B cell (primary cell): ENCODE measurements around the gene TMCO1. TPM values are rescaled to one million over a fixed set of nuclear protein-coding genes. Genes with fewer than 3 reads are reported as not detected.
"Not testable (repeated sequence)": the region's sequence is repeated elsewhere in the genome, so short reads cannot be mapped to it uniquely, and the experiment has no call there.

Experiments
- ATAC-seq: fragments of 200-7000 bp; cut with Tn5 transposase; one replicate; pipeline ENCODE4 v1.10.0; 2021; ENCODE audit warnings: low read depth, mild to moderate bottlenecking, moderate number of reproducible peaks, moderate library complexity
- CTCF ChIA-PET: fragments of 350-600 bp; sonication (Branson Sonifier 250); formaldehyde crosslinking; loops from one replicate; lab custom pipeline; 2021; ENCODE audit warnings: antibody characterized with exemption, inconsistent platforms; lab: Charles Lee
- POLR2A ChIA-PET: fragments of 350-600 bp; sonication (Branson Sonifier 250); formaldehyde crosslinking; loops from one replicate; lab custom pipeline; 2021; ENCODE audit warnings: antibody characterized with exemption; lab: Charles Lee
- DNase-seq: peaks from one replicate; pipeline ENCODE4 v3.0.0; 2013
- H2AFZ ChIP-seq: 2 replicates; pipeline ENCODE4 v1.6.1; 2012; ENCODE audit warnings: mild to moderate bottlenecking, low read depth, low read length; ENCODE audit not compliant: insufficient read depth, poor library complexity, severe bottlenecking
- H3K27ac ChIP-seq, 2 donors: 1 replicate in 1 of 2; 2 replicates in 1 of 2; pipeline ENCODE4 v1.5.1; 2012 to 2013; ENCODE audit warnings: low read length in 2 of 2, mild to moderate bottlenecking in 2 of 2, moderate library complexity in 1 of 2
- H3K27me3 ChIP-seq, 4 experiments: fragments of 200-600 bp in 1 of 4; sonication (generic) in 1 of 4; replicated peaks in 1 of 4; 1 replicate in 2 of 4; 2 replicates in 2 of 4; pipeline versions ENCODE4 v1.6.1 to v1.7.0; 2013 to 2016; ENCODE audit warnings: low read length in 3 of 4, mild to moderate bottlenecking in 2 of 4, mixed read lengths in 1 of 4, moderate library complexity in 1 of 4; ENCODE audit not compliant: insufficient read depth in 4 of 4, control insufficient read depth in 3 of 4; ENCODE audit errors: control extremely low read depth in 1 of 4
- H3K36me3 ChIP-seq, 2 experiments: replicated peaks in 1 of 2; 1 replicate in 1 of 2; 2 replicates in 1 of 2; pipeline versions ENCODE4 v1.6.1 to v1.7.1; 2013; ENCODE audit warnings: low read length in 1 of 2; ENCODE audit not compliant: insufficient read depth in 2 of 2, control insufficient read depth in 1 of 2; ENCODE audit errors: control extremely low read depth in 1 of 2, extremely low read depth in 1 of 2
- H3K4me1 ChIP-seq, 2 donors: fragments of 200-600 bp in 1 of 2; sonication (generic) in 1 of 2; 1 replicate in 1 of 2; 2 replicates in 1 of 2; pipeline versions ENCODE4 v1.5.1 to v1.6.1; 2013 to 2017; ENCODE audit warnings: low read length in 2 of 2; ENCODE audit not compliant: control insufficient read depth in 2 of 2, insufficient read depth in 2 of 2
- H3K4me2 ChIP-seq: replicated peaks from 2 replicates; pipeline ENCODE3; 2012; ENCODE audit warnings: mild to moderate bottlenecking, low read depth, low read length; ENCODE audit not compliant: poor library complexity, severe bottlenecking
- H3K4me3 ChIP-seq, 5 experiments: fragments of 200-600 bp in 1 of 5; sonication (generic) in 1 of 5; 1 replicate in 3 of 5; 2 replicates in 2 of 5; pipeline versions ENCODE4 v1.5.1 to v1.7.0; 2011 to 2016; ENCODE audit warnings: low read length in 4 of 5, mild to moderate bottlenecking in 4 of 5, low read depth in 2 of 5, control low read depth in 1 of 5, moderate library complexity in 1 of 5; ENCODE audit not compliant: insufficient read depth in 1 of 5; ENCODE audit errors: control extremely low read depth in 1 of 5, extremely low read depth in 1 of 5
- H3K79me2 ChIP-seq: fragments of 200-600 bp; sonication (generic); one replicate; pipeline ENCODE4 v1.6.0; 2016; ENCODE audit warnings: low read length; ENCODE audit not compliant: control insufficient read depth, insufficient read depth
- H3K9ac ChIP-seq: fragments of 200-600 bp; sonication (generic); 2 replicates; pipeline ENCODE4 v1.6.1; 2017; ENCODE audit warnings: mild to moderate bottlenecking, low read length, moderate library complexity
- H3K9me3 ChIP-seq, 3 donors: one replicate each; pipeline versions ENCODE4 v1.6.1 to v1.7.1; 2013; ENCODE audit warnings: low read length in 2 of 3; ENCODE audit not compliant: control insufficient read depth in 2 of 3, insufficient read depth in 1 of 3; ENCODE audit errors: control extremely low read depth in 1 of 3
- H4K20me1 ChIP-seq: 2 replicates; pipeline ENCODE4 v1.6.0; 2012; ENCODE audit warnings: mild to moderate bottlenecking, low read length; ENCODE audit not compliant: insufficient read depth, control insufficient read depth, poor library complexity, severe bottlenecking
- H3K27ac Mint-ChIP-seq: one replicate; pipeline ENCODE4 v1.8.0; 2021; ENCODE audit warnings: mixed read lengths
- H3K27me3 Mint-ChIP-seq: one replicate; pipeline ENCODE4 v1.8.0; 2021; ENCODE audit warnings: mixed read lengths
- H3K4me1 Mint-ChIP-seq: one replicate; pipeline ENCODE4 v1.8.0; 2021; ENCODE audit warnings: mixed read lengths
- H3K4me3 Mint-ChIP-seq: one replicate; pipeline ENCODE4 v1.8.0; 2021; ENCODE audit warnings: mixed read lengths
- H3K9me3 Mint-ChIP-seq: one replicate; pipeline ENCODE4 v1.8.0; 2022; ENCODE audit warnings: mixed read lengths; ENCODE audit not compliant: insufficient read depth
- EZH2 ChIP-seq: IDR thresholded peaks from 2 replicates; pipeline ENCODE4 v1.6.1; 2012; ENCODE audit warnings: borderline replicate concordance, low read depth, mild to moderate bottlenecking, moderate library complexity, low read length; ENCODE audit not compliant: insufficient read depth, poor library complexity, severe bottlenecking
- WGBS: methylation state at CpG from one replicate; pipeline ENCODE4 v1.1.5; 2013; ENCODE audit warnings: missing lambda C conversion rate; ENCODE audit not compliant: insufficient coverage; 5-methylcytosine and 5-hydroxymethylcytosine counted together
- intact Hi-C: fragments of 100-400 bp; cut with micrococcal nuclease; formaldehyde crosslinking; loops from one replicate; pipeline ENCODE4 v1.10.0; 2022
- polyA plus RNA-seq: library from polyadenylated mRNA; depleted of rRNA; stranded (reverse); fragments of >200 nt; gene quantifications from 2 replicates; pipeline ENCODE4 v1.2.3, GENCODE V29; 2012
- total RNA-seq, 2 donors: library from RNA; stranded (reverse); fragments of 120-200 nt in 1 of 2; gene quantifications; 1 replicate in 1 of 2; 2 replicates in 1 of 2; pipeline versions ENCODE4 v1.2.3 to v1.2.4, GENCODE V29; 2013 to 2022
- TF ChIP-seq, protein P1 (sequence below): fragments of 200-600 bp; IDR thresholded peaks from one replicate; pipeline ENCODE4 v1.8.0; 2022; ENCODE audit warnings: antibody characterized with exemption, mild to moderate bottlenecking

Gene TMCO1
- total and polyA plus RNA-seq, 2 donors (not counting 1 experiment from before 2014, with no cell fraction given), result 16.1 to 39.5 TPM

DNA sequence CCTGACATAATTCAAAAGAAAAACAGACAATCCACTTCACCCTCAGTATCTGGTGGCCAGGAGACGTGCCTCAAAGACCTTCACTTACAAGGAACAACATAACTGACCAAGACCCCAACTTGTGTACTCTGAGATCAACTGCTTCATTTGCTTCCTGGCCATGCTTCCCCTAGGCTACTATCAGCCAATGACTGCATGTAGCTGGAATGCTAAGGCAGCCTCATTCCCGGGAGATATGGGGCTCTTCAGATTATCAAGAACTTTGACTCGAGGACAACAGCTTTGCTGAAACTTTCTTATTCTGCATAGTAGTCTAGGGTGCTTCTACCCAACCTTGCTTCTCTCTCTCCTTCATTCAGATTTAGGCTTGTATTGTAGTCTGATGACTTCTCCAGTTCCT is 47.1 kb upstream of the TMCO1 start:
- Histone ChIP-seq H3K4me3 (no peak overlapping the region), H2AFZ (no peak overlapping the region), H3K4me2 (no peak overlapping the region), H3K27me3 (peaks cover 0 to 3% (median 0%) of the 10 kb centered on the region in 4 experiments), H3K9me3 (peaks cover 0 to 8% (median 2%) of the 10 kb centered on the region in 3 donors), H4K20me1 (no peaks in the 10 kb centered on the region), H3K79me2 (no peaks in the 10 kb centered on the region), H3K36me3 (no peaks in the 10 kb centered on the region), H3K27ac (no peak overlapping the region), H3K9ac (no peak overlapping the region), H3K4me1 (no peaks in the 10 kb centered on the region)
- TF ChIP-seq, protein P1, sequence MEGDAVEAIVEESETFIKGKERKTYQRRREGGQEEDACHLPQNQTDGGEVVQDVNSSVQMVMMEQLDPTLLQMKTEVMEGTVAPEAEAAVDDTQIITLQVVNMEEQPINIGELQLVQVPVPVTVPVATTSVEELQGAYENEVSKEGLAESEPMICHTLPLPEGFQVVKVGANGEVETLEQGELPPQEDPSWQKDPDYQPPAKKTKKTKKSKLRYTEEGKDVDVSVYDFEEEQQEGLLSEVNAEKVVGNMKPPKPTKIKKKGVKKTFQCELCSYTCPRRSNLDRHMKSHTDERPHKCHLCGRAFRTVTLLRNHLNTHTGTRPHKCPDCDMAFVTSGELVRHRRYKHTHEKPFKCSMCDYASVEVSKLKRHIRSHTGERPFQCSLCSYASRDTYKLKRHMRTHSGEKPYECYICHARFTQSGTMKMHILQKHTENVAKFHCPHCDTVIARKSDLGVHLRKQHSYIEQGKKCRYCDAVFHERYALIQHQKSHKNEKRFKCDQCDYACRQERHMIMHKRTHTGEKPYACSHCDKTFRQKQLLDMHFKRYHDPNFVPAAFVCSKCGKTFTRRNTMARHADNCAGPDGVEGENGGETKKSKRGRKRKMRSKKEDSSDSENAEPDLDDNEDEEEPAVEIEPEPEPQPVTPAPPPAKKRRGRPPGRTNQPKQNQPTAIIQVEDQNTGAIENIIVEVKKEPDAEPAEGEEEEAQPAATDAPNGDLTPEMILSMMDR, result no peak
- no peak for TF ChIP-seq EZH2
- ChIA-PET CTCF (no interaction called here), POLR2A (no interaction called here)
- H3K27ac Mint-ChIP-seq, result no peak overlapping the region
- no peaks in the 10 kb centered on the region for H3K4me1 Mint-ChIP-seq
- DNase-seq, result no peak
- H3K4me3 Mint-ChIP-seq, result no peak overlapping the region
- H3K27me3 Mint-ChIP-seq, result peaks cover 14% of the 10 kb centered on the region
- no peaks in the 10 kb centered on the region for H3K9me3 Mint-ChIP-seq
- WGBS, result 86% methylated on average over 2 of the region's 3 CpGs
- ATAC-seq, result no peak
- intact Hi-C loops, result no loop called here

DNA sequence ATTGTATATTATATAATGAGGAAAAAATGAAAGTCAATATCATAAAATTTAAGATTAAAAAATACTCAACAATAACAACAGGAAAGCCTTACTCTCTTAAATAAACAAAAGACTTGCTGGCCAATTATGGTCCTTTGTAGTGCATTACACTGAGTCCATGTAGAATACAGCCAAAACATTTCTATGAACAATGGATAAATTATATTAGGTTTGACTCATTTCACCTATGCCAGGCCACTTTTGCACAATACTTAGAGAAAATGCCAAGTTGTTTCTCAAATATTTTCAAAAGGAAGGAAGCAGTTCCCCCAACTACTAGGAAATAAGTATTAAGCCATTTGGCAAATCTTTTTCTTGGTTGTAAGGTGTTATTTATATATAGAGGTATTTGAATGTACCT is 38.9 kb upstream of the TMCO1 start:
- CTCF ChIA-PET, result no interaction called here
- no peak overlapping the region for H2AFZ ChIP-seq
- no peak for ATAC-seq

DNA sequence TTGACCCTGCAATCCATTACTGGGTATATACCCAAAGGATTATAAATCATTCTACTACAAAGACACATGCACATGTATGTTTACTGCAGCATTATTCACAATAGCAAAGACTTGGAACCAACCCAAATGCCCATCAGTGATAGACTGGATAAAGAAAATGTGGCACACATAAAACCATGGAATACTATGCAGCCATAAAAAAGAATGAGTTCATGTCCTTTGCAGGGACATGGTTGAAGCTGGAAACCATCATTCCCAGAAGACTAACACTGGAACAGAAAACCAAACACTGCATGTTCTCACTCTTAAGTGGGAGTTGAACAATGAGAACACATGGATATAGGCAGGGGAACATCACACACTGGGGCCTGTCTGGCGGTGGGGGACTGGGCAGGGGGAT is 35.8 kb upstream of the TMCO1 start:
- H2AFZ ChIP-seq, H3K27me3 ChIP-seq, H3K27me3 Mint-ChIP-seq, POLR2A ChIA-PET, H3K9me3 Mint-ChIP-seq, H3K9me3 ChIP-seq, CTCF ChIA-PET, H3K4me1 Mint-ChIP-seq, H3K4me3 Mint-ChIP-seq, H3K4me2 ChIP-seq, H3K9ac ChIP-seq, H3K36me3 ChIP-seq, H4K20me1 ChIP-seq, DNase-seq, intact Hi-C loops, H3K79me2 ChIP-seq, H3K4me3 ChIP-seq, H3K27ac ChIP-seq, ATAC-seq, H3K27ac Mint-ChIP-seq, H3K4me1 ChIP-seq: not testable (repeated sequence)
- no CpG with 5 or more reads among the region's 1 CpG for WGBS

More for the DNA sequence above, 38.9 kb upstream of the TMCO1 start:
- Histone ChIP-seq H3K27ac (no peak overlapping the region), H3K9me3 (no peaks in the 10 kb centered on the region), H3K27me3 (no peaks in the 10 kb centered on the region), H3K4me1 (no peaks in the 10 kb centered on the region), H4K20me1 (no peaks in the 10 kb centered on the region), H3K4me3 (no peak overlapping the region), H3K4me2 (no peak overlapping the region), H3K36me3 (no peaks in the 10 kb centered on the region), H3K79me2 (no peaks in the 10 kb centered on the region), H3K9ac (no peak overlapping the region)
- Mint-ChIP-seq H3K4me3 (no peak overlapping the region), H3K27ac (no peak overlapping the region), H3K27me3 (peaks cover 6% of the 10 kb centered on the region), H3K4me1 (no peaks in the 10 kb centered on the region), H3K9me3 (no peaks in the 10 kb centered on the region)
- POLR2A ChIA-PET, result no interaction called here
- TF ChIP-seq EZH2, result no peak
- TF ChIP-seq, protein P1, result no peak
- DNase-seq, result no peak
- intact Hi-C loops, result no loop called here
